Measurements from ENCODE around the gene CCT7.

CCT7 gene

GRCh38 chr2:73243884-73244570, 9.9 kb downstream of the CCT7 start:
- TF ChIP-seq, protein P1, sequence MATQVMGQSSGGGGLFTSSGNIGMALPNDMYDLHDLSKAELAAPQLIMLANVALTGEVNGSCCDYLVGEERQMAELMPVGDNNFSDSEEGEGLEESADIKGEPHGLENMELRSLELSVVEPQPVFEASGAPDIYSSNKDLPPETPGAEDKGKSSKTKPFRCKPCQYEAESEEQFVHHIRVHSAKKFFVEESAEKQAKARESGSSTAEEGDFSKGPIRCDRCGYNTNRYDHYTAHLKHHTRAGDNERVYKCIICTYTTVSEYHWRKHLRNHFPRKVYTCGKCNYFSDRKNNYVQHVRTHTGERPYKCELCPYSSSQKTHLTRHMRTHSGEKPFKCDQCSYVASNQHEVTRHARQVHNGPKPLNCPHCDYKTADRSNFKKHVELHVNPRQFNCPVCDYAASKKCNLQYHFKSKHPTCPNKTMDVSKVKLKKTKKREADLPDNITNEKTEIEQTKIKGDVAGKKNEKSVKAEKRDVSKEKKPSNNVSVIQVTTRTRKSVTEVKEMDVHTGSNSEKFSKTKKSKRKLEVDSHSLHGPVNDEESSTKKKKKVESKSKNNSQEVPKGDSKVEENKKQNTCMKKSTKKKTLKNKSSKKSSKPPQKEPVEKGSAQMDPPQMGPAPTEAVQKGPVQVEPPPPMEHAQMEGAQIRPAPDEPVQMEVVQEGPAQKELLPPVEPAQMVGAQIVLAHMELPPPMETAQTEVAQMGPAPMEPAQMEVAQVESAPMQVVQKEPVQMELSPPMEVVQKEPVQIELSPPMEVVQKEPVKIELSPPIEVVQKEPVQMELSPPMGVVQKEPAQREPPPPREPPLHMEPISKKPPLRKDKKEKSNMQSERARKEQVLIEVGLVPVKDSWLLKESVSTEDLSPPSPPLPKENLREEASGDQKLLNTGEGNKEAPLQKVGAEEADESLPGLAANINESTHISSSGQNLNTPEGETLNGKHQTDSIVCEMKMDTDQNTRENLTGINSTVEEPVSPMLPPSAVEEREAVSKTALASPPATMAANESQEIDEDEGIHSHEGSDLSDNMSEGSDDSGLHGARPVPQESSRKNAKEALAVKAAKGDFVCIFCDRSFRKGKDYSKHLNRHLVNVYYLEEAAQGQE (IDR thresholded peaks at IDR 0.05; ENCODE audit: insufficient replicate concordance, low read depth) = no peak
- TF ChIP-seq, protein P2, sequence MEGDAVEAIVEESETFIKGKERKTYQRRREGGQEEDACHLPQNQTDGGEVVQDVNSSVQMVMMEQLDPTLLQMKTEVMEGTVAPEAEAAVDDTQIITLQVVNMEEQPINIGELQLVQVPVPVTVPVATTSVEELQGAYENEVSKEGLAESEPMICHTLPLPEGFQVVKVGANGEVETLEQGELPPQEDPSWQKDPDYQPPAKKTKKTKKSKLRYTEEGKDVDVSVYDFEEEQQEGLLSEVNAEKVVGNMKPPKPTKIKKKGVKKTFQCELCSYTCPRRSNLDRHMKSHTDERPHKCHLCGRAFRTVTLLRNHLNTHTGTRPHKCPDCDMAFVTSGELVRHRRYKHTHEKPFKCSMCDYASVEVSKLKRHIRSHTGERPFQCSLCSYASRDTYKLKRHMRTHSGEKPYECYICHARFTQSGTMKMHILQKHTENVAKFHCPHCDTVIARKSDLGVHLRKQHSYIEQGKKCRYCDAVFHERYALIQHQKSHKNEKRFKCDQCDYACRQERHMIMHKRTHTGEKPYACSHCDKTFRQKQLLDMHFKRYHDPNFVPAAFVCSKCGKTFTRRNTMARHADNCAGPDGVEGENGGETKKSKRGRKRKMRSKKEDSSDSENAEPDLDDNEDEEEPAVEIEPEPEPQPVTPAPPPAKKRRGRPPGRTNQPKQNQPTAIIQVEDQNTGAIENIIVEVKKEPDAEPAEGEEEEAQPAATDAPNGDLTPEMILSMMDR (IDR thresholded peaks at IDR 0.05; ENCODE audit: insufficient read depth, low read length) = no peak
- TF ChIP-seq GABPA (IDR thresholded peaks at IDR 0.05; ENCODE audit: low read depth) = no peak
- TF ChIP-seq POLR2AphosphoS5 (IDR thresholded peaks at IDR 0.05; ENCODE audit: low read depth) = no peak
- no peak for TF ChIP-seq SPI1 (IDR thresholded peaks at IDR 0.05; ENCODE audit: borderline replicate concordance, low read depth)
- H3K27ac ChIP-seq (replicated peaks) = no peak overlapping the region
- no peak overlapping the region for H3K4me3 ChIP-seq (replicated peaks; ENCODE audit: insufficient read depth, low read length)
- H3K27me3 ChIP-seq (ENCODE audit: insufficient read depth, poor library complexity, severe bottlenecking) = no peaks in the 10 kb centered on the region
- no peak for DNase-seq (ENCODE audit: low read depth in 1 of 2, low spot score in 1 of 2)

GRCh38 chr2:73244580-73244979, 10.5 kb downstream of the CCT7 start:
- Histone ChIP-seq H3K4me3 (replicated peaks; ENCODE audit: insufficient read depth, low read length) (no peak overlapping the region), H3K27me3 (ENCODE audit: insufficient read depth, poor library complexity, severe bottlenecking) (no peaks in the 10 kb centered on the region), H3K27ac (replicated peaks) (no peak overlapping the region)
- TF ChIP-seq GABPA (IDR thresholded peaks at IDR 0.05; ENCODE audit: low read depth) (no peak), SPI1 (IDR thresholded peaks at IDR 0.05; ENCODE audit: borderline replicate concordance, low read depth) (no peak)
- DNase-seq (ENCODE audit: low read depth in 1 of 2, low spot score in 1 of 2) = no peak

GRCh38 chr2:73246850-73247249, 12.7 kb downstream of the CCT7 start:
- TF ChIP-seq, protein P1 (IDR thresholded peaks at IDR 0.05; ENCODE audit: insufficient replicate concordance, low read depth) = no peak
- TF ChIP-seq POLR2AphosphoS5 (IDR thresholded peaks at IDR 0.05; ENCODE audit: low read depth) (no peak), SPI1 (IDR thresholded peaks at IDR 0.05; ENCODE audit: borderline replicate concordance, low read depth) (no peak)
- TF ChIP-seq, protein P2 (IDR thresholded peaks at IDR 0.05; ENCODE audit: insufficient read depth, low read length) = no peak
- H3K27ac ChIP-seq (replicated peaks) = no peak overlapping the region
- H3K27me3 ChIP-seq (ENCODE audit: insufficient read depth, poor library complexity, severe bottlenecking) = no peaks in the 10 kb centered on the region
- no peak for DNase-seq (ENCODE audit: low read depth in 1 of 2, low spot score in 1 of 2)
- no peak overlapping the region for H3K4me3 ChIP-seq (replicated peaks; ENCODE audit: insufficient read depth, low read length)

DNA sequence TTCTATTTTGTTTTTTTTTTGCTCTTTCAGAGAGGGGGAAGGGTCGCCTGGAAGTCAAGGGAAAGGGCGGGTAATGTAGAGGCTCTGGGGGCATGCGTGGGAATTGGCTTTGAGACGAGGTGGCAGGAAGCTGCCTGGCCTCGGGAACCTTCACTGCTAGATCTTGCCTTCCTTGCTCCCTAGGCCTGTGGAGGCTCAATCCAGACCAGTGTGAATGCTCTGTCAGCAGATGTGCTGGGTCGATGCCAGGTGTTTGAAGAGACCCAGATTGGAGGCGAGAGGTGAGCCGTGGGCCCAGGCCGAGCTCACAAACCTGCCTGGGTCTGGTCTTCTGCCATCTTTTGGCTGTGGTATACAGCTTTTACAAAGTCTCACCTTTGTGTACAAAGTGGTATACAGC, 15.5 kb downstream of the CCT7 start:
- Histone ChIP-seq H3K27me3 (ENCODE audit: insufficient read depth, poor library complexity, severe bottlenecking) (no peaks in the 10 kb centered on the region), H3K27ac (replicated peaks) (no peak overlapping the region), H3K4me3 (replicated peaks; ENCODE audit: insufficient read depth, low read length) (no peak overlapping the region)
- DNase-seq (ENCODE audit: low read depth in 1 of 2, low spot score in 1 of 2) = no peak
- TF ChIP-seq GABPA (IDR thresholded peaks at IDR 0.05; ENCODE audit: low read depth) (no peak), POLR2AphosphoS5 (IDR thresholded peaks at IDR 0.05; ENCODE audit: low read depth) (no peak), SPI1 (IDR thresholded peaks at IDR 0.05; ENCODE audit: borderline replicate concordance, low read depth) (no peak)
- TF ChIP-seq, protein P2 (IDR thresholded peaks at IDR 0.05; ENCODE audit: insufficient read depth, low read length) = no peak
- TF ChIP-seq, protein P1 (IDR thresholded peaks at IDR 0.05; ENCODE audit: insufficient replicate concordance, low read depth) = no peak

Measured in HL-60 (cell line).